Smooth muscle cell of the brain vasculature (primary cell): ENCODE measurements around the gene WNK2.

Experiments used
- DNase-seq: peaks from one replicate; pipeline ENCODE4 v3.0.0-alpha.2; 2012; ENCODE audit warnings: low read depth, low spot score

WNK2 gene

DNA sequence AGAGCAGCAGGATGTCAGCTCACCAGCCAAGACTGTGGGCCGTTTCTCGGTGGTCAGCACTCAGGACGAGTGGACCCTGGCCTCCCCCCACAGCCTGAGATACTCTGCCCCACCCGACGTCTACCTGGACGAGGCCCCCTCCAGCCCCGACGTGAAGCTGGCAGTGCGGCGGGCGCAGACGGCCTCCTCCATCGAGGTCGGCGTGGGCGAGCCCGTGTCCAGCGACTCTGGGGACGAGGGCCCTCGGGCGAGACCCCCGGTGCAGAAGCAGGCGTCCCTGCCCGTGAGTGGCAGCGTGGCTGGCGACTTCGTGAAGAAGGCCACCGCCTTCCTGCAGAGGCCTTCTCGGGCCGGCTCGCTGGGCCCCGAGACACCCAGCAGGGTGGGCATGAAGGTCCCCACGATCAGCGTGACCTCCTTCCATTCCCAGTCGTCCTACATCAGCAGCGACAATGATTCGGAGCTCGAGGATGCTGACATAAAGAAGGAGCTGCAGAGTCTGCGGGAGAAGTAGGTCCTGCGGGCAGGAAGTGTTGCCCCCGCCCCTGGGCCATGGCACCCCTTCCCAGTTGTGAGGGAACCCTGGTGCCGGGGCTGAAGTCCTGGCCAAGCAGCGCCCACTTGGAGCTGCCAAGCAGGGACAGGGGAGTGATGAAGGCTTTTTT, 108.9 kb downstream of the WNK2 start:
- DNase-seq = no peak

DNA sequence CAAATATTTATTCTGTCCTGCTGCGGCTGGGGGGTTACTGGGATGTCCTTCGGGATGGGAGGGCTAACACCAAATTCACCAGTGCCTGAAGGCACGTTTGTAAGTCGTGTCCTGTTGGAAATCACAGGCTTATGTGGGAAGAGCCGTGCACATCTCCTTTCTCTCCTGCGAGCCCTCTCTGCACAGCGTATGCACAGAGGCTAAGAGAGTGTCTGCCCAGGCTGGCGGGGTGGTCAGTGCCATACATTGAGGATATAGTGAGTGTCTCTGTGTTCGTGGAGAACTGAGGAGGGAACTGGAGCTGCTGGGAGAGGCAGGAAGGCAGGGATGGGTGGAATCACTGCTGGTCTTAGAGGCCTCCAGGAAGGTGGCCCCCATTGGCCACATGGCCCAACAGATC, 110.1 kb downstream of the WNK2 start:
- DNase-seq = no peak

DNA sequence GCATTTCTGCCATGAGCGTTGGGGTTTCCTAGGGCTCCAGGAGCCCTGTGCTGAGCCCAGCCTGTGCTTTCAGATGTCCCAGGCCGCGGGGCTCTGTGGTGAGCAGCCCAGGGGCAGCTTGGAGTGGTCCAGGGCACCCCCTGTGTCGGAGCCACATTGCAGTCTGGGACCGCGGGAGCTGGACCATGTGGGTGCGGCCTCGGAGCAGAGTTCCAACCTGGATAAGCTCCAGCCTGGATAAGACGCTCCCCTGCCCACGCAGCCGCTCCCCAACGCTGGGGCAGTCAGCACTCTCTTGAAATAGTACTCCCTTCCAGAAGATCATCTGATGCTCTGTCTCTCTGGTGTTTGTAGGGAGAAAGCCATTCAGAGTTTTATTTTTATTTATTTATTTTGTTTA, 111.1 kb downstream of the WNK2 start:
- no peak for DNase-seq

DNA sequence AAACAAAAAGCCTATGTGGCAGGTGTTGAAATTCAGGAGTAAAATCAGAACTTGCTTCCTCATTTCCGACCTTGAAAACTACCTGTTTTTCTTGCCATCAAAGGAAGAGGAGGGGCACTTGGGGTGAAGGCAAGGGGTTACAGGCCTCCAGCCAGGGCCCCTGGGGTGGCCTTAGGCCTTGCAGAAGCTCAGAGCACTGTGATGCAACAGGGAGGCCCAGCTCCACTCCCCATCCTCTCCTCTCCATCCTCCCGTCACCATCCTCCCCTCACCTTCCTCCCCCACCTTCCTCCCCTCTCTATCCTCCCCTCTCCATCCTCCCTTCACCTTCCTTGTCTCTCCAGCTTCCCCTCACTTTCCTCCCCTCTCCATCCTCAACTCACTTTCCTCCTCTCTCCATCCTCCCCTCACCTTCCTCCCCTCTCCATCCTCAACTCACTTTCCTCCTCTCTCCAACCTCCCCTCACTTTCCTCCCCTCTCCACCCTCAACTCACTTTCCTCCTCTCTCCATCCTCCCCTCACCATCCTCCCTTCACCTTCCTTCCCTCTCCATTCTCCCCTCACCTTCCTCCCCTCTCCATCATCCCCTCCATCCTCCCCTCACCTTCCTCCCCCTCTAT, 111.6 kb downstream of the WNK2 start:
- DNase-seq = no peak

DNA sequence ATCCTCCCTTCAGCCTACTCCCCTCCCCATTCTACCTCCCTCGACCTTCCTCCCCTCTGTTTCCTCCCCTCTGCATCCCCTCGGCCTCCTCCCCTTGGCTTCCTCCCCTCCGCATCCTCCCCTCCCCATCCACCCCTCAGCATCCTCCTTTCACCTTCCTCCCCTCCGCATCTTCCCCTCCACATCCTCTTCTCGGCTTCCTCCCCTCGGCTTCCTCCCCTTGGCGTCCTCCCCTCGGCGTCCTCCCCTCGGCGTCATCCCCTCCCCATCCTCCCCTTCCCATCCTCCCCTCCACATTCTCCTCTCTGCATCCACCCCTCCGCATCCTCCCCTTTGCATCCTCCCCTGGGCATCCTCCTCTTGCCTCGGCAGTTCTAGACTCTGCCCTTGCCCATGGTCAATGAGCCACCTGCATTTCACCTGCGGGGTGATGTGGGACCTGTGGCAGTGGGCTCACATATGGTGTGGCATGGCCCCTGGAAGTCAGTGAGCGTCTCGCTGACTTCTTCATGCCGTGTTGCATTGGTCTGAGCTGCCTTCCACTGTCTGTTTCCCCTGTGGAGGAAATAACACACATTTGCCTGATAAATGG, 113.0 kb downstream of the WNK2 start:
- no peak for DNase-seq

DNA sequence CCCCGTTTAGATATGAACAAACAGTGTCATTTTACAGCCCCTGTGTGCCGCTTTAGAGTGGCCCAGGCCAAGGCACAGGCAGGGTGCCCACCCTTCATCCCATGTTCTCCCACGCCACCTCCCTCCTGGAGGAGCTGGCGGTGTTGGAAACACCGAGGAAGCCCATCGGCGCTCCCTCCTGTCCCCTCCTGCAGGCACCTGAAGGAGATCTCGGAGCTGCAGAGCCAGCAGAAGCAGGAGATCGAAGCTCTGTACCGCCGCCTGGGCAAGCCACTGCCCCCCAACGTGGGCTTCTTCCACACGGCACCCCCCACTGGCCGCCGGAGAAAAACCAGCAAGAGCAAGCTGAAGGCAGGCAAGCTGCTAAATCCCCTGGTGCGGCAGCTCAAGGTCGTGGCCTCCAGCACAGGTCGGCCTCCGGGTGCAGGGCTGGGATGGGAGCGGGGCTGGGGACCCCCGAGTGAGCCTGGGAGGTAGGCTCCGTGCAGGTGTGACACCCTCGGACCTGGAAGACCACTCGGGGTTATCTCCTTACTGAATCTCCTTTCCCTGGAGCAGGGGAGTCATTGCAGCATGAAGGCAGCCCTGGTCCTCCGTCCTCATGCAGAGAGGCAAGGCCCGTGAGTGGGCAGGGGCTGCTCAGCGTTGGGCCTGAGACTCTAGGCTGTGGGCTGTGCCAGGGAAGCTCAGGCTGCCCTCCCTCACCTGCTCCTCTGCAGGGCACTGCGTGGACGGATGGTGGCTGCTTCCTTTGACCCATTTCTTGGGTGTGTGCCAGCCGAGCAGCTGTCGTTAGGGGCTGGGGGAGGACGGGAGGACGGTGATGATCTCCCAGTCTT, 113.9 kb downstream of the WNK2 start:
- no peak for DNase-seq

DNA sequence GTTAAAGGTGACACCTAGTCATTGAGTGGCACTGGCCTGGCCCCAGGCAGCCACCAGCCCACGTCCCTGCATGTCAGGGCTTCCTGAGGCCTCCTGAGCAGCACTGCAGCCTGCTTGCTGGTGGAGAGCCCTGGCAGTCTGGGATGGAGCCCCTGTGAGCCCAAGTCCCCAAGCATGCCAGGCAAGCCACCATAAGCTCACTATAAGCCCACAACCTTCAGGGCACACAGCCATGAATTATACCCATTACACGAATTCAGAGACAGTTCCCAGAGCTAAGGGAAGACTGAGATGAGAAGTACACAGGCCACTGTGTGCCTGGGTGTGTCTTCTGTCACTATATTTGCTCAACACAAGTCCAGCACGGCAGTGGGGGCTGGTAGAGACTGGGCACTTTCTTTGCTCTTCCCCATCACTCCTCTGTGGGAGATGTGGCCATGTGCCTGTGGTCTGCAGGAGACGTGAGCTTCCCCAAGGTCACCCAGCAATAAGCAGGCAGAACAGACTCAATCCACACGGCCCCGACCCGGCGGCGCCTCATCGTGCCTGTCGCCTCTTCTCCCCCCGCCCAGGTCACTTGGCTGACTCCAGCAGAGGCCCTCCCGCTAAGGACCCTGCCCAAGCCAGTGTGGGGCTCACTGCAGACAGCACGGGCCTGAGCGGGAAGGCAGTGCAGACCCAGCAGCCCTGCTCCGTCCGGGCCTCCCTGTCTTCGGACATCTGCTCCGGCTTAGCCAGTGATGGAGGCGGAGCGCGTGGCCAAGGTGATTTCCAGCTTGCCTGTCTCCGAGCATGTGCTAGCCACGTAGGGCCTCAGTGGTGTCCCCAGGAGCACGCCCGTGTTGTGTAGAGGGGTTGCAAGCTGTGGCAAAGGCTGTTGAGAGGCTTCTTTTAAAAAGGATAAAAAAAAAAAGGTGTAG, 114.8 kb downstream of the WNK2 start:
- no peak for DNase-seq

DNA sequence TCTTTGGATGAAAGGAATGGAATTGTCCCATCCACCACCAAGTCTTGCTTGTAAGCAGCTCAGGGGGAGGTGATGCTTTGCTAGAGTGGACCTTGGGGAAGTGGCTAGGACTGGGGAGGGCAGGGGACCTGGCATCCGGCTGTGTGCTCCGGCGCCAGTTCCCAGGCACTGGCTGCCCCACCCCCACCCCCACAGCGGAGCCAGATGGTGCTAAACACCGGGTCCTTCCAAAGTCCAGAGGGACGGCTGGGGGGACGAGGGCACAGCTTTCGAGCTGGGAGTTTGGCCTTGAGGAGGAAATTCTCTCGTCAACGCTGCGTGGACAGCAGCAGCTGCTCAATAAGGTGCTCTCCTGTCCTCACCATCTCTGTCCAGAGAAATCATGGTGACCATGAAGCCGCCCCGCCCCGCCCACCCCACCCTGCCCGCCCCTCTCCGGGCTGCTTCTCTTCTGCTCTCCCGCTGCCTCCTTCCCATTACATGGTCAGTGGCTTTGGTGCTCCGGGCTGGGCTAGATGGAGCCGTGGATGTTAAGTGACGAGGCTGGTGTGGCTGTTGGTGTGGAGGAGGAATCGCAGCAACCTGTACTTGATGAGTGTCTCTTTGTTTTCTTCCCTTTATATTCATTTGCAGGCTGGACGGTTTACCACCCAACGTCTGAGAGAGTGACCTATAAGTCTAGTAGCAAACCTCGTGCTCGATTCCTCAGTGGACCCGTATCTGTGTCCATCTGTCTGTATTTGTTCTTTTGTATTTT, 115.7 kb downstream of the WNK2 start:
- no peak for DNase-seq

DNA sequence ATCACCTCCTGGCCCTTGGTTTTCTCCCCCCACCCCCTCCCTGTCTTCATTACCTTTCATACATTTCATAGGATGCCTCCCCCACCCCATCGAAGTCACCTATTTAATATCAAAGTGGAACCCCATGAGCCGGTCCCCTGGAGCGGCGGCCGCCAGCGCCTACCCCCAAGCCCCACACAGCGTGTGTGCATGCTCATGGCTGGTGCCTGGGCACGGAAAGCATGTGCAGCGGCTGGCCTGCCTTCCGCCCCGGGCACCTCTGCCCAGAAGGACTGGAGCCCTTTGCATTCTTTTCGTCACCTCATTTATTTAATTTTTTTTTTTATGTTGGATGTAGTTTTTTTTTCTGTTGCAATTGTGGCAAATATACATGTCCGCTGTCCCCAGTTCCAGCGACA, 116.2 kb downstream of the WNK2 start:
- no peak for DNase-seq

DNA sequence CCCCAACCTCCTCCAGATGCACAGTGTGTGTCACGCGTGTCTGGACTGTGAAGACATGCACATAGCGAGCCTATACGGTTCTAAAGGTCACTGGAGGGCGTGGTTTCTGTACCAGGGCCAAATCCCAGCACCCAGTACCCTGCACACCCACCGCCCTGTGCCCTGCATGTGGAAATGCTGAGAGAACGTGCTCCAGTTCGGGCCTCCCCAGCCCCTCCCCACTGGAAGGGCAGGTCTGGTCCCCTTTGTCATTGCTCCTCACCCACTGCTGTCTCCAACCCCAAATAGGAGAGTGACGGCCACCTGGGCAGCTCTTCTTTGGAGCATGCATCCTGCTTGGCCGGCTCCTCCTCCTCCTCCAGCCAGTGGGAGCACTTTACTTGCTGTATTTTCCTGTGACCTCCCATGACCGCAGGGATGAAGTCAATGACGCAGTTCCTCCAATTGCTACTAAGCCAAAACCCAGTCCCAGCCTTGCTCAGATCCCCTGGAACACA, 116.7 kb downstream of the WNK2 start:
- no peak for DNase-seq

DNA sequence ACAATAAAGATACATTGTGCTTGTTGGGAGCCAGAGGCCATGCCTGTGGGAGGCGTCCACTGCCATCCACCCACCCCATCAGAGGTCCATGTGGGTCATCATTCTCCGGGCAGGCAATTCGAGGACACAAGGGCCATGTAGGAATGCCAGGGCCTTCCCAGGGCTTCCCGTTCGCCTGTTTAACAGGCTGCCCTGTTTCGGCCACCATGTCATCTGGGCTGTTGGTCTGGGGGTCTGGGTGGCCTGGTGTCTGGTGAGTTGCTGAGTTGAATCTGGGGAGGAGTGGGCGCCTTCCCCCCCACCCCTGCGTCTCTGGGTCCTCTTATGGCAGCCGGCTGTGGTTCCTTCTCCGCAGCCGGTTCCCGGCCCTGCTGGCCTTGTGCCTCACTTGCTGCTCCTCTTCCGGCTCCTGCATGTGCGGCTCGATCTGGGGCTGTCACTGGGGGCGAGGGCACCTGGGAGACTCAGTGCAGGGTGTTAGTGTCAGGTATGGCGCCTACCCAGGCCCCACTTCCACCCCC, 117.4 kb downstream of the WNK2 start:
- no peak for DNase-seq

DNA sequence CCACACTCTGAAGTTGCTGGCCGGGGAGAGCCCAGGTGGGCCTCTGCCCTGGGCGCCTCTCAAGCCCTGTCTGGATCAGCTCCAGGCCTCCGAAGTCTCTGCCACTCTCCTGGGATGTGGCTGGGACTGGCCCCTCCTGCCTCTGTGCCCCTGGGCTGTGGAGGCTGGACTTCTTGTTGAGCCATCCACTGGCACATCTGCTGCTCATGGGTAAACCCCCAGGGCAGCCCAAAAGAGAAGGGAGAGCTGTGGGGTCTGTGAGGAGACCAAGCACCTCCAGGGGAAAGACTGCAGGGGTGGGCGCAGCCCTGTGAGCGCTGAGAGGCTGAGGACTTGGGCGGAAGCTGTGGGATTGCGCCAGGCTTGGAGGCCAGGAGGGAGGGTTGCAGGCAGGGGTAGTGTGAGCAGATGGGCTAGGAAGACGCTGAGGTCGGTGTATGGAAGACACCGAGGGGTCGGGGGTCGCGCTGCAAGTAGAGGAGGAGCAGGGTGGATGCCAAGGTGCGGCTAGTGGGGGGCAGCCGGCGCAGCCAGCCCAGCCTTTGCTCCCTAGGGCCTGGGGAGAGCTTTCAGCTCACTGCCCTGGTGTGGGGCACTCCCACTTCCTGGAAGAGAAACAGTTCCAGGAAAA, 118.1 kb downstream of the WNK2 start:
- no peak for DNase-seq

DNA sequence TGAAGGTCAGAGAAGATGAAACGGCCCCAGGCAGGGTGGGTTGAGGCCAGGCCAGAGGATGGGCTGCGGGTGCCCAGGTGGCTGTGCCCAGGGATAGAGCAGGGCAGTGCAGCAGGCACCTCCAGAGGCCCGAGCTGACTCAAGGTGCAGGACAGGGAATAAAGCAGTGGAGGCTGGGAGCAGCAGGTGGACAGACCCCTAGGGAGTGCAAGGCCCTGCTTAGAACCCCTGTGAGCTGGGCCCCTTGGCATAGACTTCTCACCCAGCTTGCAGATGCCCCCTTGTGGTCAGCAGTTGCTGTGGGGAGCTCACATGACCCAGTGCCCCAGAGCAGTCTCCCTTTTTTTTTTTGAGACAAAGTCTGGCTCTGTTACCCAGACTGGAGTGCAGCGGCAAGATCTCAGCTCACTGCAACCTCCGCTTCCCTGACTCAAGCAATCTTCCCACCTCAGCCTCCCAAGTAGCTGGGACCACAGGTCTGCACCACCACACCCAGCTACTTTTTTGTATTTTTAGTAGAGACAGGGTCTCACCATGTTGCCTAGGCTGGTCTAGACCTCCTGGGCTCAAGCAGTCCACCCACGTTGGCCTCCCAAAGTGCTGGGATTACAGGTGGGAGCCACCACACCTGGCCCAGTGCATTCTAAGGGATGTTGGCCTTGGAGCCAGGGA, 118.8 kb downstream of the WNK2 start:
- no peak for DNase-seq

DNA sequence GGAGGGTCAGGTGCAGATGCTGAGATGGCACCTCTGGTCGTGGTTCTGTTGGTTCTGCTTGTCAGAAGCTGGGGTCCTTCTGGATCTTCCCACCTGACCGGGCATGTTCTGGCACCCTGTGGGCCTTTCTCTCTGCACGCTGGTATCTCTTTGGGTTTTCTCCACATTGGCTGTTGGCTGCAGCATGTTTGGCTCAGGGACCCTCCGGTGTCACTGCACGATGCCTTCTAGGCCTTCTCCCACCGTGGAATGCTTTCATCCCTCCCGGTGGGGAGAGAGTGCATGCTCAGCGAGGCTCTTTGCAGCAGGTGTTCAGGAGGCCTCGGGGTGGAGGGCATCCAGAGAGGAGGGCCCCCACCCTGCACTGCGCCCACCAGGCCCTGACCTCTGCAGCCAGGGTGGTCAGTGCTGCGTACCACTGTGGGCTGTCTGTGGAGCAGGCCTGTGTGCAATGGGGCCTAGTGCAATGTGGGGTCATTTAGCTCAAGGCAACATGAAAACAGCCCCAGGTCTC, 119.4 kb downstream of the WNK2 start:
- no peak for DNase-seq

DNA sequence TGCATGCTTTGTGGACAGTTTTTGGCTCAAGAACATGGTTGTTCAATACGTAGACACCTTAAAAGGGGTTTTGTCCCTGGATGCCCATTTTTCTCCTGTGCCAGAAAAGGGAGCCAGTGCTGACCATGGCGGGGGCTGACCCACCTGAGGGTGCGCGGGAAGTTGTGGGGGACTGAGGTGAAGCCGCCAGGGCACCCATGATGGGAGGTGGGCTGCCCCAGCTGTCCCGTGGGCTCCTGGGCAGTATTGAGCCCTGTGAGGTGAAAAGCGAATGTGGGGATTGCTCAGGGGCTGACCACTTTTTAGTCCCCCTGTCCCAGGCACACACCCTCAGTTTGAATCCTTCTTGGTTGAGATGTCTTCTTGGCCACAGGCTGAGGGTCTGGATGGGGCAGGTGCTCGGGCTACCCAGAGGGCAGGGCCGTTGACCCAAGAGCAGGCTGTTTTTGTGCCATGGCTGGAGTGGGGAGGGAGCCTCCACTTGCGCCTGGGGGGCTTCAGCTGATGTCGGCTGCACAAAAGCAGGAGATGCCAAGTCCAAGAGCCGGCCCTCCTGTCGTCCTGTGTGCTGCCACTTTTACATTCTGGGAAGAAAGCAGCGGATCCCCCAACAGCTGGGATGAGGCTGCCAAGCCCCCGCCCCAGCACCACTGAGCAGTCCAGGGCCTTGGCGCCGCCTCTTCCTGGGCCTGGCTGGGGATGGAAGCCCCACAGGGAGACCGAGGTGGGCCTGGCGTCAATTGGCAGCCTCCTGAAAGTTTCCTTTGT, 120.1 kb downstream of the WNK2 start:
- DNase-seq = no peak

DNA sequence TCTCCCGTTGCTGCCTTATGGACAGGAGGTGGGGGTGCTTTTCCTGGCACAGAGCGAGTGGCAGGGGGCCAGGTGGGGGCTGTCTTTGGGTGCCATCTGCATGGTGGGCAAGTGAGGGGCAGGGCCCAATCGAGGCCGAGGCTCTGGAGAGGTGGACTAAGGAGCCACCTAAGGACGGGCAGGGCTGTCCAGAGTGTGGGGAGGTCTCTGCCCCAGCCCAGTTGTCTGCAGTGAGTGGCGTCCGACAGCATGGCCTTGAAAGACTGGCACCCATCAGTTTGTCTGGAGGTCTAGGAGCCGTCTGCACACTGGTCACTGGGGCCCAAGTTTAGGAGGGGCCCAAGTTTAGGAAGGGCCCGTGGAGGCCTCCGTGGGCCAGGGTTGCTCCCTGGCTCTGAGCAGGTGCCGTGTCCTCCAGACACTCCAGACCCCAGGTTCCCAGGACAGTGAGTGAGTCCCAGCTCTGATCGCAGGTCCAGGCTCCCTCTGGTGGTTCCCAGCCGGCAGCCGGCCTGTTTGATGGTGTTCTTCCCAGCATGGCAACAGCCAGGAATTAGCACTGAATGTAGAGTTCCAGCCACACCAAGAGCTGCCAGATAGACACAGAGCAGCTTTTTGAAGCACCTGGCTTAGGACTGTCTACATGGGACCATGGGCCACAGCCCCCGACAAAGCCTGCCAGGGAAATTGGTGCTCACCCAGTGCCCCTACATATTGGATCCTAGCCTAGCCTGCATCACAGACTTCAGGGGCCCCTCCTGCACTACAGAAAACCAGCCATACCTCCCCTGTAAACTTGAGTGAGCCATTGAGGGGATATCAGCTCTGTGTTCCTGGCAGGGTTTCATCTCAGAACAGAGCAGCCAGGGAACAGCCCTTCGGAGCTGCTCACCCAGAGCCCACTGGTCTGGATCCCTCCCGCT, 120.9 kb downstream of the WNK2 start:
- no peak for DNase-seq

DNA sequence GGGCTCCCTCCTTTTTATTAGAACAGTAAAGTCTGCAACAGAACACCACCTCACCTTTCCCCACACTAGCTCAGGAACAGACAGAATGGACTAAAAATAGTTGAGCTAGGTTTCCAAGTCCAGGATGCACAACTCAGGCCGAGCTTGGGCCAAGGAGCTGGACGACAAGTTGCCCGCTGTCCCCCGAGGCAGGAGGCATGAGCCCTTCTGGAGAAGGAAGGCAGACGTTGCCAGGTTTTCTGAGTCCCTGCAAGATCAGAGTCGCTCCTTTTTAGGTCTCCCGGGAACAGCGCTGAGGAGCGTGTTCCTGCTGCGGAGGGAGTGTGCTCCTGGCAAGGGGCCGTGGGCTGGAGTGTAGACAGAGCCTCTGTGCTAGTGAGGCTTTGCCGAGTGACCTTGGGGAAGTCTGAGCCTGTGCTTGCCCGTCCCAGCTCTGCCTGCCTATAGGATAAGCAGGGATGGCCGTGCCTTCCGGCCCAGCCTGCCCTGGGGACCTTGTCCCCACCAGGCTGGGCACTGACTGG, 121.6 kb downstream of the WNK2 start:
- no peak for DNase-seq
